HCT116 (cell line): ENCODE measurements around the gene DND1. TPM values are rescaled to one million over a fixed set of nuclear protein-coding genes. Genes with fewer than 3 reads are reported as not detected.

Experiments
- ATAC-seq: fragments of 200-7000 bp; cut with Tn5 transposase; 2 replicates; pipeline ENCODE4 v1.9.1; 2020; ENCODE audit warnings: mild to moderate bottlenecking, moderate library complexity
- BruUV-seq: library from RNA; stranded (reverse); fragments of 400-500 nt; replicated peaks from 2 replicates; lab custom pipeline; 2021; lab: Mats Ljungman, UMichigan
- CTCF ChIA-PET: fragments of 300-600 bp; sonication (Branson Sonifier 250); formaldehyde crosslinking; loops from one replicate; lab custom pipeline; 2021; ENCODE audit warnings: antibody characterized with exemption; lab: Charles Lee
- POLR2A ChIA-PET: fragments of 300-600, 350-600 bp; sonication (Branson Sonifier 250); formaldehyde crosslinking; loops from one replicate; lab custom pipeline; 2021; ENCODE audit warnings: antibody characterized with exemption; lab: Charles Lee
- RAD21 ChIA-PET, 2 experiments: fragments of 300-600 bp; sonication (Branson Sonifier 250); formaldehyde crosslinking; loops; one replicate each; lab custom pipeline; 2023; ENCODE audit warnings: low total read pairs in 2 of 2; ENCODE audit not compliant: uncharacterized antibody in 2 of 2, unreplicated experiment in 2 of 2, low non-redundant PET in 1 of 2; lab: Charles Lee
- DNase-seq: peaks from one replicate; pipeline ENCODE4 v3.0.0-alpha.2; 2010; ENCODE audit warnings: low read depth, low spot score
- H2AFZ ChIP-seq: fragments of 200-600 bp; shearing (Covaris generic), sonication (generic); 2 replicates; pipeline ENCODE4 v1.6.1; 2017; ENCODE audit warnings: low read depth, mixed run types, mixed read lengths, antibody characterized with exemption, low read length; ENCODE audit not compliant: poor library complexity, severe bottlenecking
- H3K27ac ChIP-seq: 2 replicates; pipeline ENCODE4 v1.5.1; 2012; ENCODE audit warnings: low read depth, low read length
- H3K27me3 ChIP-seq: fragments of 200-600 bp; sonication (generic); 2 replicates; pipeline ENCODE4 v1.6.1; 2016; ENCODE audit warnings: mixed run types, low read length, mixed read lengths; ENCODE audit not compliant: insufficient read depth
- H3K36me3 ChIP-seq, 2 experiments: fragments of 200-500 bp in 1 of 2; fragments of 200-600 bp in 1 of 2; sonication (Bioruptor generic) in 1 of 2; sonication (generic) in 1 of 2; 2 replicates each; pipeline versions ENCODE4 v1.5.1 to v1.6.1; 2014 to 2016; ENCODE audit warnings: low read length in 2 of 2, inconsistent platforms in 1 of 2, mixed read lengths in 1 of 2, mixed run types in 1 of 2; ENCODE audit not compliant: insufficient read depth in 2 of 2, control insufficient read depth in 1 of 2
- H3K4me1 ChIP-seq, 2 experiments: fragments of 200-600 bp in 1 of 2; sonication (generic) in 1 of 2; 2 replicates each; pipeline versions ENCODE4 v1.5.1 to v1.6.1; 2012 to 2017; ENCODE audit warnings: low read length in 2 of 2, inconsistent platforms in 1 of 2, mild to moderate bottlenecking in 1 of 2, mixed read lengths in 1 of 2, mixed run types in 1 of 2, moderate library complexity in 1 of 2; ENCODE audit not compliant: insufficient read depth in 2 of 2, control insufficient read depth in 1 of 2
- H3K4me2 ChIP-seq: fragments of 200-600 bp; sonication (generic); 2 replicates; pipeline ENCODE4 v1.6.1; 2017; ENCODE audit warnings: mixed run types, low read length, mixed read lengths
- H3K4me3 ChIP-seq, 2 experiments: fragments of 200-600 bp in 1 of 2; sonication (generic) in 1 of 2; replicated peaks in 1 of 2; 2 replicates each; pipeline ENCODE4 v1.5.1; 2011 to 2016; ENCODE audit warnings: low read length in 2 of 2, control low read depth in 1 of 2, low read depth in 1 of 2, mild to moderate bottlenecking in 1 of 2, mixed read lengths in 1 of 2, mixed run types in 1 of 2
- H3K79me2 ChIP-seq: fragments of 200-600 bp; sonication (generic); 2 replicates; pipeline ENCODE4 v1.6.1; 2017; ENCODE audit warnings: mild to moderate bottlenecking, mixed run types, low read length, moderate library complexity, mixed read lengths; ENCODE audit not compliant: insufficient read depth
- H3K9ac ChIP-seq: fragments of 200-600 bp; sonication (generic); 2 replicates; pipeline ENCODE4 v1.6.1; 2016; ENCODE audit warnings: low read length, mixed read lengths
- H3K9me2 ChIP-seq: fragments of 200-600 bp; sonication (generic), shearing (Covaris generic); 2 replicates; pipeline ENCODE4 v1.6.1; 2017; ENCODE audit warnings: mixed run types, mild to moderate bottlenecking, moderate library complexity; ENCODE audit not compliant: insufficient read depth
- H3K9me3 ChIP-seq, 2 experiments: fragments of 200-500 bp in 1 of 2; fragments of 200-600 bp in 1 of 2; sonication (Bioruptor generic) in 1 of 2; sonication (generic) in 1 of 2; 2 replicates each; pipeline ENCODE4 v1.6.1; 2014 to 2017; ENCODE audit warnings: low read length in 2 of 2, mixed read lengths in 2 of 2, inconsistent platforms in 1 of 2, low read depth in 1 of 2, mild to moderate bottlenecking in 1 of 2, mixed run types in 1 of 2, moderate library complexity in 1 of 2; ENCODE audit not compliant: control insufficient read depth in 1 of 2, insufficient read depth in 1 of 2
- H4K20me1 ChIP-seq: fragments of 200-600 bp; sonication (generic), shearing (Covaris generic); 2 replicates; pipeline ENCODE4 v1.6.1; 2017; ENCODE audit warnings: mixed run types, mild to moderate bottlenecking, moderate library complexity; ENCODE audit not compliant: insufficient read depth
- CBX3 ChIP-seq: IDR thresholded peaks from 2 replicates; pipeline ENCODE4 v1.6.1; 2012; ENCODE audit warnings: low read depth
- CEBPB ChIP-seq: IDR thresholded peaks from 2 replicates; pipeline ENCODE4 v1.6.1; 2012; ENCODE audit warnings: low read depth
- EGR1 ChIP-seq: IDR thresholded peaks from 2 replicates; pipeline ENCODE4 v1.6.1; 2012; ENCODE audit warnings: low read depth
- EZH2 ChIP-seq: fragments of 200-600 bp; sonication (generic); IDR thresholded peaks from 2 replicates; pipeline ENCODE4 v1.6.1; 2017; ENCODE audit warnings: antibody characterized with exemption, mixed run types
- EZH2phosphoT487 ChIP-seq: fragments of 200-600 bp; IDR thresholded peaks from 2 replicates; pipeline ENCODE4 v1.6.1; 2018; ENCODE audit warnings: antibody characterized with exemption, borderline replicate concordance
- JUND ChIP-seq: IDR thresholded peaks from 2 replicates; pipeline ENCODE4 v1.6.1; 2012
- POLR2A ChIP-seq: IDR thresholded peaks from 2 replicates; pipeline ENCODE4 v1.7.0; 2011; ENCODE audit warnings: borderline replicate concordance; ENCODE audit not compliant: insufficient read depth, insufficient read length; ENCODE audit errors: extremely low read depth
- POLR2AphosphoS5 ChIP-seq: IDR thresholded peaks from 2 replicates; pipeline ENCODE4 v1.6.1; 2011; ENCODE audit warnings: mild to moderate bottlenecking, low read depth, low read length, moderate library complexity
- RAD21 ChIP-seq: IDR thresholded peaks from 2 replicates; pipeline ENCODE4 v1.6.1; 2012; ENCODE audit warnings: low read depth, mild to moderate bottlenecking
- SIN3A ChIP-seq: IDR thresholded peaks from 2 replicates; pipeline ENCODE4 v1.6.1; 2012; ENCODE audit warnings: low read depth
- SRF ChIP-seq: IDR thresholded peaks from 2 replicates; pipeline ENCODE4 v1.6.1; 2012; ENCODE audit warnings: low read depth
- TCF7L2 ChIP-seq: IDR thresholded peaks from 2 replicates; pipeline ENCODE4 v1.7.0; 2011; ENCODE audit warnings: borderline replicate concordance, inconsistent platforms; ENCODE audit not compliant: insufficient read depth, insufficient read length; ENCODE audit errors: extremely low read depth
- YY1 ChIP-seq: IDR thresholded peaks from 2 replicates; pipeline ENCODE4 v1.6.1; 2011; ENCODE audit warnings: low read length, low read depth, moderate library complexity, mild to moderate bottlenecking; ENCODE audit not compliant: insufficient replicate concordance; ENCODE audit errors: extremely low read depth
- ZFX ChIP-seq: fragments of 450-650 bp; IDR thresholded peaks from 2 replicates; pipeline ENCODE4 v1.6.1; 2017
- intact Hi-C: fragments of 100-400 bp; cut with micrococcal nuclease; formaldehyde crosslinking; loops from 2 replicates; pipeline ENCODE4 v1.10.0; 2022
- total RNA-seq: library from RNA; stranded (reverse); gene quantifications from one replicate; pipeline ENCODE4 v1.2.1, GENCODE V29; 2021; ENCODE audit not compliant: unreplicated experiment
- TF ChIP-seq, protein P1 (sequence below): IDR thresholded peaks from 2 replicates; pipeline ENCODE4 v1.6.1; 2012
- TF ChIP-seq, protein P2 (sequence below), 3 experiments: fragments of 200-600 bp in 1 of 3; sonication (generic) in 1 of 3; IDR thresholded peaks in 2 of 3; conservative IDR thresholded peaks in 1 of 3; 2 replicates each; pipeline ENCODE4 v1.5.1; 2012 to 2017; ENCODE audit warnings: low read depth in 2 of 3, low read length in 2 of 3, antibody characterized with exemption in 1 of 3, borderline replicate concordance in 1 of 3, control low read depth in 1 of 3, mild to moderate bottlenecking in 1 of 3, mixed read lengths in 1 of 3, mixed run types in 1 of 3, moderate library complexity in 1 of 3; ENCODE audit not compliant: insufficient read depth in 1 of 3
- TF ChIP-seq, protein P3 (sequence below): IDR thresholded peaks from 2 replicates; pipeline ENCODE4 v1.6.1; 2012

Gene DND1
- total RNA-seq, 1 experiment from 2014 or later = 2.3 TPM

DNA sequence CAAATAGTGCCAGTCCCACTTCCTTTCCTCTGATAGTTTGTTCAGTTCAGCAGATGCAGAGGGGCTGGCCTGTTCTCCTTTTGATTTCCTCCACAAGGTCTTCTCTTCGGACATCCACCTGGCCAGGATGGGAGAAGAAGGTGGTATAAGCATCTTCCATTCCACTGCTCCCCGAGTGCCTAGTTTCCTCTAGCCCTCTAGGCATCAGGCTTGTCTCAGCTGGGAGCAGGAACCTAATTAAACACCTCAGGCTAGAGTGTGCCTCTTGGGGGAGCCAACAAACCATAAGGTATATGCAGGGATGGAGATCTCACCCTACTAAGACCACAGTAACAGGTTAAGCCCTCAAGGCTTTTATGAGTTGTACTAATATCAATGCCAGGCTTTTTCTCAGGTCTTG is 835 bp upstream of the DND1 start:
- DNase-seq = no peak
- TSS peak; percentile 54 for BruUV-seq
- Histone ChIP-seq H4K20me1 (no peaks in the 10 kb centered on the region), H3K79me2 (peaks cover 2% of the 10 kb centered on the region; the same call in 1 of the 2 replicates), H3K4me2 (no peak overlapping the region), H3K4me1 (no peaks in the 10 kb centered on the region), H3K9ac (no peak overlapping the region), H2AFZ (no peak overlapping the region), H3K27me3 (no peaks in the 10 kb centered on the region), H3K27ac (no peak overlapping the region), H3K9me2 (no peaks in the 10 kb centered on the region), H3K36me3 (peaks cover 35 to 37% of the 10 kb centered on the region in 2 experiments; a peak in 3 of 4 replicates), H3K4me3 (no peak overlapping the region), H3K9me3 (no peaks in the 10 kb centered on the region)
- no peak for TF ChIP-seq SRF
- TF ChIP-seq, protein P1, sequence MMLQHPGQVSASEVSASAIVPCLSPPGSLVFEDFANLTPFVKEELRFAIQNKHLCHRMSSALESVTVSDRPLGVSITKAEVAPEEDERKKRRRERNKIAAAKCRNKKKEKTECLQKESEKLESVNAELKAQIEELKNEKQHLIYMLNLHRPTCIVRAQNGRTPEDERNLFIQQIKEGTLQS = no peak
- no peak for TF ChIP-seq JUND
- TF ChIP-seq RAD21 = no peak
- ChIA-PET POLR2A (interaction anchor here (1.1 kb wide), 1 partner anchor 328 kb away, joined by 4 read pairs; the partner anchor contains the start of gene HBEGF), CTCF (no interaction called here), RAD21 (no interaction called here)
- peak; percentile 32; the same call in 1 of the 2 replicates for ATAC-seq
- intact Hi-C loops = no loop called here

DNA sequence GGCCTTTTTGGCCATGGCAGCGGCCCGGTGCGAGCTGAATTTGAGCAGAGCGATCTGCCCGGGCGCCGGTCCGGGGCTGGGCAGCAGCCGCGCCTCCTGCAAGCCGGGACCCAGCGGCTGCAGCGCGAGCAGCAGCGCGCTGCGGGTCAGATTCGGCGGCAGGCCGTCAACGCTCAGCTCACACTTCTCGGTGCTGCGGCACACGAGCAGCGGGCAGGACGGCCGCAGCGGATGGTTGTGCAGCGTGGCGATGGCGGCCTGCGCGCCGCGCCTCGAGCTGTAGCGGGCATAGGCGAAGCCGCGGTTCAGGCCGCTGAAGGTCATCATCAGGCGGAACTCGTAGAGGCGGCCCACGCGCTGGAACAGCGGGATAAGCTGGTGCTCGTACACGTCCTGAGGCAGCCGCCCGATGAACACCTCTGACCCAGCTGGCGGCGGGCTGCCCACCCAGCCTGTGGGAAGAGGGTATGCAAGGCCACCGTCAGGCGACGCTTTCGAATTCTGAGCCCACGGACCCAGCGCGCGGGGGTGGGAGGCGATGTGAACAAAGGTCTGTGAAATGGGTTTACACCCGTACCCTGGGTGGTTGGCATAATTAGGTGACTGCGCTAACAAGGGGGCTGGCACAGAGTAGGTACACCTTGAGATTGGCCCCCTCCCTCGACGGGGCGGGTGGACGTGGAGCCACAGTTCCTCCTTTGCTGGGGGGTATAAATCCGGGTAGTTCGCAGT is 755 bp downstream of the DND1 start:
- Histone ChIP-seq H3K9me3 (no peaks in the 10 kb centered on the region), H4K20me1 (no peaks in the 10 kb centered on the region), H2AFZ (no peak overlapping the region), H3K4me1 (no peaks in the 10 kb centered on the region), H3K27me3 (no peaks in the 10 kb centered on the region), H3K9ac (no peak overlapping the region), H3K36me3 (peaks cover 38 to 44% of the 10 kb centered on the region in 2 experiments; a peak in 3 of 4 replicates), H3K4me3 (no peak overlapping the region), H3K79me2 (peaks cover 18% of the 10 kb centered on the region), H3K9me2 (no peaks in the 10 kb centered on the region), H3K4me2 (no peak overlapping the region), H3K27ac (no peak overlapping the region)
- DNase-seq (no peak), ATAC-seq (peak; percentile 5; the same call in 1 of the 2 replicates)
- POLR2A ChIA-PET = interaction anchor here (1.2 kb wide), 1 partner anchor 18 kb away, joined by 3 read pairs; no protein-coding TSS in a partner anchor
- BruUV-seq = no TSS peak
- CTCF ChIA-PET = no interaction called here
- RAD21 ChIA-PET = no interaction called here
- intact Hi-C loops = no loop called here
- TF ChIP-seq POLR2A (no peak), EGR1 (no peak), CBX3 (no peak), POLR2AphosphoS5 (no peak), EZH2 (no peak), SRF (no peak), CEBPB (no peak), SIN3A (no peak), YY1 (no peak), EZH2phosphoT487 (no peak), TCF7L2 (no peak), ZFX (no peak)
- TF ChIP-seq, protein P2, sequence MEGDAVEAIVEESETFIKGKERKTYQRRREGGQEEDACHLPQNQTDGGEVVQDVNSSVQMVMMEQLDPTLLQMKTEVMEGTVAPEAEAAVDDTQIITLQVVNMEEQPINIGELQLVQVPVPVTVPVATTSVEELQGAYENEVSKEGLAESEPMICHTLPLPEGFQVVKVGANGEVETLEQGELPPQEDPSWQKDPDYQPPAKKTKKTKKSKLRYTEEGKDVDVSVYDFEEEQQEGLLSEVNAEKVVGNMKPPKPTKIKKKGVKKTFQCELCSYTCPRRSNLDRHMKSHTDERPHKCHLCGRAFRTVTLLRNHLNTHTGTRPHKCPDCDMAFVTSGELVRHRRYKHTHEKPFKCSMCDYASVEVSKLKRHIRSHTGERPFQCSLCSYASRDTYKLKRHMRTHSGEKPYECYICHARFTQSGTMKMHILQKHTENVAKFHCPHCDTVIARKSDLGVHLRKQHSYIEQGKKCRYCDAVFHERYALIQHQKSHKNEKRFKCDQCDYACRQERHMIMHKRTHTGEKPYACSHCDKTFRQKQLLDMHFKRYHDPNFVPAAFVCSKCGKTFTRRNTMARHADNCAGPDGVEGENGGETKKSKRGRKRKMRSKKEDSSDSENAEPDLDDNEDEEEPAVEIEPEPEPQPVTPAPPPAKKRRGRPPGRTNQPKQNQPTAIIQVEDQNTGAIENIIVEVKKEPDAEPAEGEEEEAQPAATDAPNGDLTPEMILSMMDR (IDR thresholded peaks at IDR 0.05 in 2 of 3, conservative IDR thresholded peaks at IDR 0.05 in 1 of 3; ENCODE audit: borderline replicate concordance in 1 of 3, insufficient read depth in 1 of 3, low read depth in 2 of 3, low read length in 2 of 3) = no peak
- TF ChIP-seq, protein P1 = no peak
- TF ChIP-seq, protein P3, sequence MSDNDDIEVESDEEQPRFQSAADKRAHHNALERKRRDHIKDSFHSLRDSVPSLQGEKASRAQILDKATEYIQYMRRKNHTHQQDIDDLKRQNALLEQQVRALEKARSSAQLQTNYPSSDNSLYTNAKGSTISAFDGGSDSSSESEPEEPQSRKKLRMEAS = no peak
